Type B pancreatic cell (in vitro differentiated cells): Measurements from ENCODE around the gene CACNG7. TPM values are rescaled to one million over a fixed set of nuclear protein-coding genes. Genes with fewer than 3 reads are reported as not detected.

Source experiments
- DNase-seq: peaks from one replicate; pipeline ENCODE4 v3.0.0; 2021; ENCODE audit warnings: mixed read lengths; ENCODE audit not compliant: unreplicated experiment; ENCODE audit errors: extremely low spot score
- H3K27ac Mint-ChIP-seq: 2 replicates; pipeline ENCODE4 v1.8.0; 2021; ENCODE audit warnings: mild to moderate bottlenecking, mixed read lengths
- H3K27me3 Mint-ChIP-seq: 2 replicates; pipeline ENCODE4 v1.8.0; 2021; ENCODE audit warnings: mixed read lengths
- H3K36me3 Mint-ChIP-seq: 2 replicates; pipeline ENCODE4 v1.8.0; 2021; ENCODE audit warnings: mixed read lengths
- H3K4me1 Mint-ChIP-seq: one replicate; pipeline ENCODE4 v1.8.0; 2021; ENCODE audit warnings: mixed read lengths; ENCODE audit not compliant: unreplicated experiment
- H3K4me3 Mint-ChIP-seq: 2 replicates; pipeline ENCODE4 v1.8.0; 2021; ENCODE audit warnings: mild to moderate bottlenecking, mixed read lengths
- H3K9me3 Mint-ChIP-seq: 2 replicates; pipeline ENCODE4 v1.8.0; 2021; ENCODE audit warnings: mixed read lengths
- total RNA-seq: library from RNA; stranded (reverse); gene quantifications from 2 replicates; pipeline ENCODE4 v1.2.1, GENCODE V29; 2021; ENCODE audit warnings: low replicate concordance
- TF ChIP-seq, protein P1 (sequence below): fragments of 200-600 bp; sonication (generic); conservative IDR thresholded peaks from 2 replicates; pipeline ENCODE4 v1.5.0; 2021; ENCODE audit warnings: antibody characterized with exemption, mild to moderate bottlenecking

Gene CACNG7
- total RNA-seq, 1 donor from 2014 or later: 6.0 TPM

DNA sequence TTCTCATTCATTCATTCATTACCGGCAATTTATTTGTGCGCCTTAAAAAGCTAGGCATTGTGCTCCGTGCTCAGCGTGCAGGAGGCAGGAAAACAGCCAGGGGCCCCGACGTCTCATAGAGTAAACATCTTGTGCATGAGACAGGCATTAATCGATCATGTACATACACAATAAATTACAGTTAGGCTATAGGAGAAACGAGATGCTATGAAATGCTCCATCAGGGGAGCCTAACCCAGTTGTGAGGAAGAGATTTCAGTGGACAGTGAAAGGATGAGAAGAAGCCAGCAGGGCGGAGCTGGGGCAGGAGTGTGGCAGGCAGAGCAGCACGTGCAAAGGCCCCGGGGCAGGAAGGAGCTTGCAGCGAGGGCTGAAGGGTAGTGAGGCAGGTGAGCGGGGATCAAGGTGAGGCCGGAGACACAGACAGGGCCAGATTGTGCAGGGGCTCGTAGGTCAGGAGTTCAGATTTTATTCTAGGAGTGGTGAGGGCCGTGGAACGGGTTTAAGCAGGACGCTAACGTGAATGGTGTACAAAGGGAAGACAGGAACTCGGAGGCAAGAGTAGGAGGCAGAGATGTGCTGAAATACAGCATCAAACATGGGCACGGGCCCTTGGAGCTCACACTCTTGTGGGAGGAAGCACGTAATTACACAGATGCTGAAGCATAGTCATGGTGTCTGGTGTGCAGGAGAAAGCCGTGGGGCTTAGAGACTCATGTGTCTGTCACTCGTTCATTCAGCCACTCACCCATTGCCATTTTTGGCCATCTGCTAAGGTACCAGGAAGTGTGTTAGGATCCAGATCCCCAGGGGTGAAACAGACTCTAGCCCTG lies 74.6 kb downstream of the CACNG7 start:
- H3K4me3 Mint-ChIP-seq: no peak overlapping the region
- no peak for DNase-seq
- H3K4me1 Mint-ChIP-seq: peaks cover 18% of the 10 kb centered on the region
- no peak overlapping the region for H3K27ac Mint-ChIP-seq
- H3K9me3 Mint-ChIP-seq: peaks cover 10% of the 10 kb centered on the region
- H3K36me3 Mint-ChIP-seq: peaks cover 10% of the 10 kb centered on the region
- H3K27me3 Mint-ChIP-seq: peaks cover 34% of the 10 kb centered on the region
- TF ChIP-seq, protein P1, sequence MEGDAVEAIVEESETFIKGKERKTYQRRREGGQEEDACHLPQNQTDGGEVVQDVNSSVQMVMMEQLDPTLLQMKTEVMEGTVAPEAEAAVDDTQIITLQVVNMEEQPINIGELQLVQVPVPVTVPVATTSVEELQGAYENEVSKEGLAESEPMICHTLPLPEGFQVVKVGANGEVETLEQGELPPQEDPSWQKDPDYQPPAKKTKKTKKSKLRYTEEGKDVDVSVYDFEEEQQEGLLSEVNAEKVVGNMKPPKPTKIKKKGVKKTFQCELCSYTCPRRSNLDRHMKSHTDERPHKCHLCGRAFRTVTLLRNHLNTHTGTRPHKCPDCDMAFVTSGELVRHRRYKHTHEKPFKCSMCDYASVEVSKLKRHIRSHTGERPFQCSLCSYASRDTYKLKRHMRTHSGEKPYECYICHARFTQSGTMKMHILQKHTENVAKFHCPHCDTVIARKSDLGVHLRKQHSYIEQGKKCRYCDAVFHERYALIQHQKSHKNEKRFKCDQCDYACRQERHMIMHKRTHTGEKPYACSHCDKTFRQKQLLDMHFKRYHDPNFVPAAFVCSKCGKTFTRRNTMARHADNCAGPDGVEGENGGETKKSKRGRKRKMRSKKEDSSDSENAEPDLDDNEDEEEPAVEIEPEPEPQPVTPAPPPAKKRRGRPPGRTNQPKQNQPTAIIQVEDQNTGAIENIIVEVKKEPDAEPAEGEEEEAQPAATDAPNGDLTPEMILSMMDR: no peak

DNA sequence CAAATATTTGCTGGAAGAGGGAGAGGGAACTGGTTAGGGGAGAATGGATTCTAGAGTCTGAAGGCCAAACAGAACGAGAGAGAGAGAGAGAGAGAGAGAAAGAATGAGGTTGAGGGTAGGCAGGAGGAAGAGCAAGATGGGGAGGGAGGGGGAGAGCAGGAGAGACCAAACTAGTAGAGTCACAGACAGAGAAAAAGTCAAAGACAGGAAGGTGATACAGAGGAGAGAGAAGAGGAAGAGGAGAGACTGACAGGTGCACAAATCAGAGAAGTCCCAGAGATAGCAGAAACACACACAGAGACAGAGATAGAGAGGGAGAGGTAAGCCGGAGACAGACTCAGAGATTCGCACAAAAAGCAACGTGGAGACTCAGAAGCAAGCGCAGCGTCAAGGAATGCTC lies 76.8 kb downstream of the CACNG7 start:
- H3K4me1 Mint-ChIP-seq: peaks cover 4% of the 10 kb centered on the region
- peaks cover 3% of the 10 kb centered on the region for H3K9me3 Mint-ChIP-seq
- peaks cover 23% of the 10 kb centered on the region for H3K27me3 Mint-ChIP-seq
- no peak overlapping the region for H3K4me3 Mint-ChIP-seq
- no peak for DNase-seq
- TF ChIP-seq, protein P1: no peak
- H3K36me3 Mint-ChIP-seq: peaks cover 3% of the 10 kb centered on the region
- H3K27ac Mint-ChIP-seq: no peak overlapping the region

DNA sequence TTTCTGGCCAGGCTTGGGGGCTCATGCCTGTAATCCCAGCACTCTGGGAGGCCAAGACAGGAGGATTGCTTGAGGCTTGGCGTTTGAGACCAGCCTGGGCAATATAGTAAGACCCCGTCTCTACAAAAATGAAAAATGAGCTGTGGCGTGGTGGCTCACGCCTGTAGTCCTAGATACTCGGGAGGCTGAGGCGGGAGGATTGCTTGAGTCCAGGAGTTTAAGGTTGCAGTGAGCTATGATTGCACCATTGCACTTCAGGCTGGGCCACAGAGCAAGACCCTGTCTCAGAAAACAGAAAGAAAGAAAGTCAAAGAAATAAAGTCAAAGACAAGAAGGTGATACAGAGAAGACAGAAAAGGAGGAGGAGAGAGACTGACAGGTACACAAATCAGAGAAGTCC lies 79.9 kb downstream of the CACNG7 start:
- Mint-ChIP-seq H3K27ac (no peak overlapping the region), H3K9me3 (no peaks in the 10 kb centered on the region), H3K4me3 (peak overlapping the region; percentile 10)

DNA sequence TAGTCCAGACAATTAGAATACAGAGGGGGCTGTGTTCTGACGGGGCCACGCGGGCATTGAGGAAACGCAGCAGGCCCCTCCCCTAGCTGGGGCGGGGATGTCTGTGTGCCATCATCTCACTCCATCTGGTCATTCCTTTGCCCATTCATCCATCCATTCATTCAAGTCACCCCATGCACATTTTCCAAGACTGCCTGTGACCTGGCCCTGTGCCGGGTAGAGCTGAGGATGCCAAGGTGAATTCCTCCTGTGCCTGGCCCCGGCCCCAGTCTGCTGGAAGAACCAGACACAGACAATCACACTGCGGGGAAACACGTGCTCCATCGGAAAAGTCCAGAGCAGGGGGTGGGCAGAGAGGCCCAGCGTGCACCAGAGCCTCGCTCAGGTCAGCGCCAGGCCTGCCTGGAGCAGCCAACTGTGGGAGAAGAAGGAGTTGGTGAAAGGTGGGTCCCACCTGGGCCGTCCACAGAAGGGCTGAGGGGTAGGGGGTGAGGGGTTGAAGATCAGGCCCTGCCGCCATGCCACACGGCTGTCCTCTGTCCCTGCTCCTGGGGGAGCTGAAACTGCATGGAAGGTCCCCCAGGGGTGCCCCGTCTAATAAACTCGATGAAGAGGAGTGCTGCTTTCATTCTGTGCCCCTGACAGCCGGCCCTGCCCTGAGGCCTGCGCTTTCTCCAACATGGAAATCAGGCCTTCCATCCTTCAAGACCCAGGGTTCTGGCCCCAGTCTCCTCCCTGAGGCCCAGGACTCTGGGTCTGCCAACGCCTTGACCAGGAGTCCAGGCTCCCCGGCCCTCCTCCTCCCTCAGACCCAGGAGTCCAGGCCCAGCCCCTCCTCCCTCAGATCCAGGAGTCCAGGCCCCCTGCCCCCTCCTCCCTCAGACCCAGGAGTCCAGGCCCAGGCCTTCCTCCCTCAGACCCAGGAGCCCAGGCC lies 80.8 kb downstream of the CACNG7 start:
- H3K36me3 Mint-ChIP-seq: no peaks in the 10 kb centered on the region
- DNase-seq: no peak
- no peak overlapping the region for H3K27ac Mint-ChIP-seq
- H3K9me3 Mint-ChIP-seq: no peaks in the 10 kb centered on the region
- TF ChIP-seq, protein P1: no peak
- no peak overlapping the region for H3K4me3 Mint-ChIP-seq
- no peaks in the 10 kb centered on the region for H3K4me1 Mint-ChIP-seq
- H3K27me3 Mint-ChIP-seq: peaks cover 38% of the 10 kb centered on the region

More for the DNA sequence above, 79.9 kb downstream of the CACNG7 start:
- TF ChIP-seq, protein P1: no peak
- H3K36me3 Mint-ChIP-seq: no peaks in the 10 kb centered on the region
- H3K4me1 Mint-ChIP-seq: no peaks in the 10 kb centered on the region
- no peak for DNase-seq
- peaks cover 29% of the 10 kb centered on the region for H3K27me3 Mint-ChIP-seq

DNA sequence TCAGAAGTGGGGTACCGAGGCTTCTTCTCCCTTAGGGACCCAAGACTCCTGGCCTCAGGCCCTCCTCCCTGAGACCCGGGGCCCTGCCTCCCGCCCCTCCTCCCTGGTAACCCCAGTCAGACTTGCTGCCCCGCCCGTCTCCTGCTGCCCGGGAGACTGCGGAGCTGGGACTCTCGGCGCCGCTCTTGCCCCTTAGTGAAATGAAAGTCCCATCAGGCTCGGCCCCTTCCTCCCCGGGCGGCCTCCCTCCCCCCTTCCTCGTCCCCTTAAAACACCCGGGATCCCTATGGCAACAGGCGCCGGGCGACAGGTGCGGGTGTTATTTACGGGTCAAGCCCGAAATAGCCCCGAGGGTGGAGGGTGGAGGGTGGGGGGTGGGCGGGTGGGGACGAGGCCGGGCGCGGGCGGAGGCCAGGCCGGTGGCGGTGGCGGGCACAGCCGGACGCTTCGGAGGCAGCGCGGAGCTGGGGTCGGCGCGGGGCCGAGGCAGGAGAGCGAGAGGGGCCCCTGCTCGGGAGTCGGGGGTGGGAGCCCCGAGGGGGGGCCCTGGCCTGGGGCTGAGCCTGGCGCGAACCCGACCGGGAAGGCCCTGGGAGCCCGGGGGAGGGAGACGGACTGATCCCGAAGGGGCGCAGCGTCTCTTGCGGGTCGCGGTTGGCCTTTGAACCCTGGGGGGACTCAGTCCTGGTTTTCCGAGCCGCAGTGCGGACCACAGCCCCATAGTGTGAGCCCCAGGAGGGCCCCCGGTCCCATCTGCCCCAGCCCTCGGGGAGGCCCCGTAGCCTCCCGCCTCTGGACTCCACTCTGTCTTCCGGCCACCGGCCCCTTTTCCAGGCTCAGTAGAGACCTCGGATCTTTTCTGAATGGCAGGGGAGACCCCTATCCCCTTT lies 82.4 kb downstream of the CACNG7 start, which contains the start of gene CACNG6:
Gene CACNG6 (plus strand): TSS at position 414 of the 890 bp plus-strand sequence. CDS start 1,241 bp downstream, outside the sequence.
- H3K4me3 Mint-ChIP-seq: peak within 1 kb of the TSS; percentile 67
- H3K4me1 Mint-ChIP-seq: no peaks in the 10 kb centered on the region
- no peak within 1 kb of the TSS for H3K27ac Mint-ChIP-seq
- no peak for DNase-seq
- H3K36me3 Mint-ChIP-seq: no peaks in the 10 kb centered on the region
- TF ChIP-seq, protein P1: no peak
- H3K9me3 Mint-ChIP-seq: no peaks in the 10 kb centered on the region
- peaks cover 54% of the 10 kb centered on the region for H3K27me3 Mint-ChIP-seq
